K562 (cell line): ENCODE data around the gene HOPX.

Experiments
- CBX5 ChIP-seq: IDR thresholded peaks from 2 replicates; pipeline ENCODE4 v1.6.1; 2014; ENCODE audit warnings: low read depth, borderline replicate concordance
- ELF1 ChIP-seq: fragments of 200-800 bp; sonication (Bioruptor generic); IDR thresholded peaks from 2 replicates; pipeline ENCODE4 v1.6.1; 2016; ENCODE audit warnings: missing genetic modification characterization, missing compliant biosample characterization
- KDM1A ChIP-seq, 2 experiments: fragments of 450-650 bp; IDR thresholded peaks; 2 replicates each; pipeline ENCODE4 v1.6.1; 2016; ENCODE audit warnings: mild to moderate bottlenecking in 2 of 2
- NEUROD1 ChIP-seq: fragments of 150-350 bp; IDR thresholded peaks from 2 replicates; pipeline ENCODE4 v1.6.1; 2014; ENCODE audit warnings: borderline replicate concordance, low read length, low read depth; ENCODE audit not compliant: partially characterized antibody
- POLR2AphosphoS5 ChIP-seq: IDR thresholded peaks from 2 replicates; pipeline ENCODE4 v1.6.1; 2011; ENCODE audit warnings: mild to moderate bottlenecking, low read depth, low read length, moderate library complexity; ENCODE audit not compliant: control insufficient read depth, insufficient read depth
- RNF2 ChIP-seq: sonication (generic); IDR thresholded peaks from 2 replicates; pipeline ENCODE4 v1.6.1; 2016
- SMARCC2 ChIP-seq: fragments of 450-650 bp; IDR thresholded peaks from 2 replicates; pipeline ENCODE4 v1.6.1; 2017; ENCODE audit warnings: antibody characterized with exemption, moderate library complexity, mild to moderate bottlenecking, low read depth
- STAG1 ChIP-seq: sonication (generic); formaldehyde crosslinking; IDR thresholded peaks from 2 replicates; pipeline ENCODE4 v1.5.0; 2020; ENCODE audit warnings: missing genetic modification reagents, borderline replicate concordance
- ZNF133 ChIP-seq: fragments of 250-450 bp; sonication (Bioruptor Pico); IDR thresholded peaks from 2 replicates; pipeline ENCODE4 v1.4.0; 2020; ENCODE audit warnings: mild to moderate bottlenecking
- ZNF444 ChIP-seq: fragments of 250-450 bp; sonication (Bioruptor Pico); IDR thresholded peaks from 2 replicates; pipeline ENCODE4 v1.4.0; 2020; ENCODE audit warnings: mild to moderate bottlenecking, moderate library complexity
- TF ChIP-seq, protein P1 (sequence below), 2 experiments: fragments of 450-650 bp in 1 of 2; sonication (generic) in 1 of 2; formaldehyde crosslinking in 1 of 2; IDR thresholded peaks in 1 of 2; conservative IDR thresholded peaks in 1 of 2; 2 replicates each; pipeline versions ENCODE4 v1.6.1 to v1.8.1; 2016 to 2023; ENCODE audit warnings: mild to moderate bottlenecking in 2 of 2, moderate library complexity in 2 of 2, inconsistent platforms in 1 of 2, missing genetic modification reagents in 1 of 2
- TF ChIP-seq, protein P2 (sequence below), 2 experiments: fragments of 450-650 bp; IDR thresholded peaks; 2 replicates each; pipeline ENCODE4 v1.6.1; 2016
- TF ChIP-seq, protein P3 (sequence below): fragments of 450-650 bp; IDR thresholded peaks from 2 replicates; pipeline ENCODE4 v1.6.1; 2018; ENCODE audit warnings: mild to moderate bottlenecking, low read depth; ENCODE audit not compliant: partially characterized antibody

DNA sequence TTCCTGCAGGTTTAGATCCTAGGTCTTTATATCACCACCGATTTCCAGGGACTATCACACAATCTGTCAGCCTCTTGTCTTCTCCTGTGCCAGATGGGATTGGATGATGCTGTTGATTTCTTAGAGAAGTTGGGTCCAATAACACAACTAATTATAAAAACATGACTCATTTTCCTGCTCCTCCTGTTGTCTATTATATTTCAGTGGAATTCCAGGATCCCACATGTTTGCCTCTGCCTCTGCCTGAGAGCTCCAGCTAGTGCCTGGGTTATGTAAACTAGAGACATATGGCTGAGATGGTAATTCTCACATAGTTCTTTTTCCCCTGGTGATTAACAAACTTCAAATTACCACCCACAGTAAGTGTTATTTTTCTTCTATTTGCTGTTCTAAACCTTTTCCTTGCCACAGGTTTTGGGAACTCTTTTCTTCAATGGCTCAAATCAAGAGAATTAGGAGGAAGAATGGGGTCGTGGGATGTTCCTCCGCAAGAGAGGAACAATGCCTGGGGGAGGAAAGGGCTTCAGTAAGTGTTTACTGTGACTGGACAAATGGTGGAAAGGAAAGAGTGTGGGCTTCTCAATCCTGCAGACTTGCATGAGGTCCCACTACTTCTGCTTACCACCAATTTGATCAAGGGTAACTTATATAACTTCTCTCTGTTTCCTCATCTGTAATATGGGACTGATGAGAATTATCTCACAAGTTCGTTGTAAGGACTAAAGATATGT lies 3.4 kb upstream of the HOPX start:
- no peak for TF ChIP-seq SMARCC2
- TF ChIP-seq STAG1 (CRISPR knock-in tag), result no peak
- TF ChIP-seq RNF2, result no peak
- TF ChIP-seq, protein P1, sequence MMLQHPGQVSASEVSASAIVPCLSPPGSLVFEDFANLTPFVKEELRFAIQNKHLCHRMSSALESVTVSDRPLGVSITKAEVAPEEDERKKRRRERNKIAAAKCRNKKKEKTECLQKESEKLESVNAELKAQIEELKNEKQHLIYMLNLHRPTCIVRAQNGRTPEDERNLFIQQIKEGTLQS (IDR thresholded peaks at IDR 0.05), result no peak
- TF ChIP-seq, protein P1 (CRISPR knock-in tag; conservative IDR thresholded peaks at IDR 0.05), result no peak
- no peak for TF ChIP-seq ZNF444 (CRISPR knock-in tag)
- TF ChIP-seq, protein P2, sequence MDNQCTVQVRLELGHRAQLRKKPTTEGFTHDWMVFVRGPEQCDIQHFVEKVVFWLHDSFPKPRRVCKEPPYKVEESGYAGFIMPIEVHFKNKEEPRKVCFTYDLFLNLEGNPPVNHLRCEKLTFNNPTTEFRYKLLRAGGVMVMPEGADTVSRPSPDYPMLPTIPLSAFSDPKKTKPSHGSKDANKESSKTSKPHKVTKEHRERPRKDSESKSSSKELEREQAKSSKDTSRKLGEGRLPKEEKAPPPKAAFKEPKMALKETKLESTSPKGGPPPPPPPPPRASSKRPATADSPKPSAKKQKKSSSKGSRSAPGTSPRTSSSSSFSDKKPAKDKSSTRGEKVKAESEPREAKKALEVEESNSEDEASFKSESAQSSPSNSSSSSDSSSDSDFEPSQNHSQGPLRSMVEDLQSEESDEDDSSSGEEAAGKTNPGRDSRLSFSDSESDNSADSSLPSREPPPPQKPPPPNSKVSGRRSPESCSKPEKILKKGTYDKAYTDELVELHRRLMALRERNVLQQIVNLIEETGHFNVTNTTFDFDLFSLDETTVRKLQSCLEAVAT (IDR thresholded peaks at IDR 0.05), result no peak
- TF ChIP-seq POLR2AphosphoS5, result no peak
- no peak for TF ChIP-seq NEUROD1
- TF ChIP-seq CBX5, result no peak
- no peak for TF ChIP-seq ZNF133
- TF ChIP-seq, protein P3, sequence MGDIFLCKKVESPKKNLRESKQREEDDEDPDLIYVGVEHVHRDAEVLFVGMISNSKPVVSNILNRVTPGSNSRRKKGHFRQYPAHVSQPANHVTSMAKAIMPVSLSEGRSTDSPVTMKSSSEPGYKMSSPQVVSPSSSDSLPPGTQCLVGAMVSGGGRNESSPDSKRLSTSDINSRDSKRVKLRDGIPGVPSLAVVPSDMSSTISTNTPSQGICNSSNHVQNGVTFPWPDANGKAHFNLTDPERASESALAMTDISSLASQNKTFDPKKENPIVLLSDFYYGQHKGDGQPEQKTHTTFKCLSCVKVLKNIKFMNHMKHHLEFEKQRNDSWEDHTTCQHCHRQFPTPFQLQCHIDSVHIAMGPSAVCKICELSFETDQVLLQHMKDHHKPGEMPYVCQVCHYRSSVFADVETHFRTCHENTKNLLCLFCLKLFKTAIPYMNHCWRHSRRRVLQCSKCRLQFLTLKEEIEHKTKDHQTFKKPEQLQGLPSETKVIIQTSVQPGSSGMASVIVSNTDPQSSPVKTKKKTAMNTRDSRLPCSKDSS, result no peak
- no peak for TF ChIP-seq ELF1 (tag)
- TF ChIP-seq KDM1A (IDR thresholded peaks at IDR 0.05), result no peak
